C4-2B (cell line): ENCODE results near the gene SLC25A29.
"Not testable (repeated sequence)": the region's sequence is repeated elsewhere in the genome, so short reads cannot be mapped to it uniquely, and the experiment has no call there.

ENCODE experiments used
- CTCF ChIP-seq: fragments of 450-650 bp; conservative IDR thresholded peaks from 2 replicates; pipeline ENCODE4 v1.5.1; 2017; ENCODE audit warnings: mild to moderate bottlenecking
- ZFX ChIP-seq: fragments of 450-650 bp; IDR thresholded peaks from 2 replicates; pipeline ENCODE4 v1.6.1; 2017

GRCh38 chr14:100283436-100283835, 22.8 kb downstream of the SLC25A29 start:
- not testable (repeated sequence) for TF ChIP-seq CTCF, ZFX
